SIG-M5 treated with dmso at 0.1 percent for 504 hours (cell line): ENCODE data around the gene CUZD1.

ENCODE experiments used
- DNase-seq: peaks from one replicate; lab custom pipeline; 2025; ENCODE audit not compliant: unreplicated experiment; lab: John Stamatoyannopoulos, UW

CUZD1 gene

DNA sequence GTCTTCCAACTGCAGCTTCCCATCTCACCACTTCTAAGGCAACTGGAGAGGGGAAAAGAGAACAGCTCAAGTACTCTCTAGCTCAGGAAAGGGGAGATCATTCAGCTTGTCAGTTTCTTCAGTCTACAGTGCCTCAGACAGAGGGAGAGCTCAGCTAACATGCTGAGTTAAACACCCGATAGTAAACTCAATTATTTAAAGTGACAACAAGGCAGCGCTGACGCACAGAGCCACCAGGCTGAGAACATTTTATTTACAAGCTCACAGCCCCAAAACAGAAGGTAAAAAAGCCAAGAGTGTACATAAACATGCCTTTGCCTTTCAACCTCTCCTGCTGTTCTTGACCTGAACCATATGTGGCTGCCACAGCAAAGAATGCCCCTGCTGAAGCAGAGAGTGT lies 10.1 kb upstream of the CUZD1 start:
- DNase-seq = no peak

DNA sequence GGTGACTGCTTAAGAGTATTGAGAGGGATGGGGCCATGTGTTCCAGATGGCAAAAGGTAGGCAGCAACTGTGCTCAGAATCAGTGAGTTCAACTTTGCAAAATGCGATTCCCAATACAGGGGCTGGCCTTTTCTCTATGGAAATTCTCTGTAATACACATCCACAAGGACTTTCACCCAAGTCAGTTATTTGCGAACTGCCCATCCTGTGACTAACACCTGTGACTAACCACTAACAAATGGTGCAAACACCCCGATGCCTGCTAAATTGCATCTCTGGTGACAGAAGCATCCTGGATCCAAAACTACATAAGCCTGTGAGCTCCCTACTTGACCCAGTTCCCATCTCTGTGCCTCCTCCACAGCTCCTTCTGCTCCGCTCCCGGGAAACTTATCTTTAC lies 9.0 kb upstream of the CUZD1 start:
- DNase-seq = no peak

DNA sequence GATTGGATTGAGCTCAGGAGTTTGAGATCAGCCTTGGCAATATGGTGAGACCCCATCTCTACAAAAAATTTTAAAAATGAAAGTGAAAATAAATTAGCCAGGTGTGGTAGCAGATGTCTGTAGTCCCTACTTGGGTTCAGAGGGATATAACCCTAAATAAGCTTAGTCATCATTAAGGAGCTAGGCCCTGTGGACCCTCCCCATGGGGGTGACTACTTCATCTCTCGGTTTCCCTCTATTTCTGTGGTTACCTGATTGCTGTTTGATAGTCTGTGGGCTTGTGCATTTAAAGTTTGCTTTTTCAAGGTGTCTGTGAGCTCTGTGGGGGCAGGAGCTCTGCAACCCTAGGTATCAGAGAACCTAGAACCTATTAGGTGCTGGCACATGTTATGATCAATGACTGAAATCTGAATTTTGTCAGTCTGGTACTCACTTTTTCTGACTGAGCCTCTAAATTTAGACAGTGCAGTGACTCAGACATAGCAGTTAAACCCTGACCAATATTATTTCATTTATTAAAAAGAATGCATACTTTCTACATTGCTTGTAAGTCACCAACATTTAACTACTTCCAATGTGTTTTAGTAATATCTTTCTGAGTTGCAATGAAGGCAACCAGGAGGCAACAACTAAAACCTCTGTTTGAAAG lies 8.1 kb upstream of the CUZD1 start:
- DNase-seq = no peak

- no peak for DNase-seq
These were observed 6.6 kb upstream of the CUZD1 start for GRCh38 chr10:122852261-122852660.

DNA sequence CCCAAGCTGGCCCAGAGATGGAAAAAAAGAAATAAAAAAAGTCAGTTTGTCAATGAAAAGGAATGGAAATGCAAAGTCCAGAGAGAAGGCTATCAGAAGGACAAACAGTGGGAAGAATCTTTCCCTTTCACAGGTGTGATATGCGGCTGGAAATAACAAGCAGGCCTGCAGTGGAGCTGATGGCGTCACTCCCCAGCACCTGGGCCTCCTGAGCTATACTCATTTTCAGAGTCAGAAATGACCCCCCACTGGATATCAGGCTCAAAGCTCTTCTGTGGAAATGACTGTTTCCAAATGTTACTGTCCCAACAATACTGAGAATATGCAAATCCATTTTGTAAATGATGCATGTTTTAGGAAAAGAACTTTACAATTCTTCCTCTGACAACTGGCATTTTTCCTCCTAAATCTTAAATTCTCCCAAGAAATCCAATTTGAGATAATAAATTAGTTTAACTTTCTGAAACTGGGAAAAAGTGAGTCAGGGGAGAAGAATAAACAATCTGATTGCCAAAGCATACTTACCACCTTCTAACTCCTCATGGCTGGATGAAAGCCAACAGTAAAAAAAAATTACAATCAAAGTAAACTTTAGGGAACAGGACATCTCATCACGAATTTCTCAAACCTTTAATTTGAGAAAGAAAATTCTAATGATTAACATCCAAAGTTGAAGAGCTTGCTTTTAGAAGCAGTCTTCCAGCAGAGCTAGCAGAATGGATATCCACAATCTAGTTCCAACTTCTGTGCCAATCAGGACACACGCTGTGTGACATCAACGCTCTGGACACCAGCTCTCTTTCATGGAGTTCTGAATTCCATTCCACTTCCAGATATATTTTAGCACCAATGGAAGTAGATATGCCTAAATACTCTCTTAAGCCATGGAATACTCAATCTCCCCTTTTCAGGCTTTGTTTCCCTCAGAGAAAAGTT lies 5.3 kb upstream of the CUZD1 start:
- no peak for DNase-seq

- no peak for DNase-seq
These were observed 4.4 kb upstream of the CUZD1 start for GRCh38 chr10:122849900-122850605.

DNA sequence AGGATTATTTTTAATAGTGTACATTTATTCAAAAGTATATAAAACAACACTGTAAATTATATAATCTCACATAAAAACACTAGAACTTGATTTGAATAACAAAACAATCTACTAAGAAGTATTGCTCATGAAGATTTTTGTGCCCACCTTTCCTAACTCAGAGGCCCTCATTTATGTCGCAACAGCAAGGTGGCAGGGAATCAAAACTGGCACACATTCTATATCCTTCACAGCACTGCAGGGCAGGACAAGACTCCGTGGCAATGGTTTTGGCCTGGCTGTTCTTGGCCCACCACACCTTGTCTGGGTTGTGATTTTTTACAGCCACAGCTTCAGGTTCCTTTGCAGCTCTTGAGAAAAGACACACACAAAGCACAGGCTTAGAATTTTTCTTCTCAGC lies 3.4 kb upstream of the CUZD1 start:
- DNase-seq = no peak

GRCh38 chr10:122847782-122848604 lies 2.3 kb upstream of the CUZD1 start:
- no peak for DNase-seq

- DNase-seq = no peak
These were observed 1.5 kb downstream of the CUZD1 start for GRCh38 chr10:122844146-122844545.

DNA sequence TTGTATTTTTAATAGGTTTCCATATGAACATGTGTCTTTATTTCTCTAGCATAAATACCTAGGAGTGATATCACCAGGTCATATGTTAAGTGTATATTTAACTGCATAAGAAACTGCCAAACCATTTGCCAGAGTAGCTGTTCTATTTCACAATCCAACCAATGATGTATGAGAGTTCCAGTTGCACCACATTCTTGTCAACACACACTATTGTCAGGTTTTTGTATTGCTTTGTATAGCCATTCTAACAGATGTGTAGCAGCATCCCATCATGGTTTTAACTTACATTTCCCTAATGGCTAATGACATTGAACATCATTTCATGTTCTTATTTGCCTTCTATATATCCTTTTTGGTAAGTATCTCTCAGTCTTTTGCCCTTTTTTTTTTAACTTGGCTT lies 4.1 kb downstream of the CUZD1 start:
- no peak for DNase-seq

- no peak for DNase-seq
These were observed 6.2 kb downstream of the CUZD1 start for GRCh38 chr10:122839505-122839904.

- DNase-seq = no peak
These were observed 6.8 kb downstream of the CUZD1 start for GRCh38 chr10:122838880-122839279.

DNA sequence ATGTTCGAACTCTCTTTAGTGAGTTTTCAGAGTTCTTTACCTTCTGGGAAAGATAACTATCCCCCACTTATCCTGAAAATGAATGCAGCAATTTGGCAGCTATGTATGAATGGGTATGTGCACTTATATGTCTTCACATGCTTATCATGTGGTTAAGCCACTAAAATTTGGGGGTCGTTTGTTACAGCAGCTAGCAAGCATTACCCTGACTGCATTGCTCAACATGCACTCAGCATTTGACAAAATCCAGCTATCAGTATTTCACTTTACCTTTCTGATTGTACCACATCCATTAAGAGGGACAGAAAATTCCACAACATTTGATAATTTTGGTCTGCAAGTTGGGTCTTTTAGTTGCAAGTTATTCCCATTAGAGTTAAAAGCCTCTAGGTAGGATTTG lies 9.7 kb downstream of the CUZD1 start:
- no peak for DNase-seq

- no peak for DNase-seq
These were observed 14.7 kb downstream of the CUZD1 start for GRCh38 chr10:122830965-122831353.

DNA sequence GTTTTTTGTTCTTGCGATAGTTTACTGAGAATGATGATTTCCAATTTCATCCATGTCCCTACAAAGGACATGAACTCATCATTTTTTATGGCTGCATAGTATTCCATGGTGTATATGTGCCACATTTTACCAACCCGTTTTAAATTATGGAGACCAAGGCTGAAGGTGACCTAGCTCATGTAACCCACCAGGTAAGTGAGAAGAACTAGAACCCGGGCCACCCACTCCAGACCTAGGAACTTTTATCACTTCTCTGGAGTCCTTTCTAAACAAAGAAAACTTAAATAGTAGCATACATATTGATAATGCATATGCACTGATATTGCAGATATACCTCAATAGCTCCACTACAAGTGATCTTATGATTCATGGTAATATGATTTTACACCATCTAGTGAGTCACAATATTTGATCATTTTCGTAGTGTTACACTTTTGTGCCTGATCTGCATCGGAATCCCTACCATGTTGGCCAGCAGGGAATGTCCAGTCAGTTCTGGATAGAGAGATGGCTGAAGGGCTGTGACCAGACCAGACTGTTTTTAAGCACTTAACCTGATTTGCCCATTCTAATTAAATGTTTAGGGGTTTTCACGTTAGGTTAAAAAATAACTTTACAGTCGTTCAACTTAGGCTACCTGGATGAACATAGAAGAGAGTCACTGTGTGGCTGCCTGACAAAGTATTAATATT lies 15.2 kb downstream of the CUZD1 start:
- DNase-seq = no peak

DNA sequence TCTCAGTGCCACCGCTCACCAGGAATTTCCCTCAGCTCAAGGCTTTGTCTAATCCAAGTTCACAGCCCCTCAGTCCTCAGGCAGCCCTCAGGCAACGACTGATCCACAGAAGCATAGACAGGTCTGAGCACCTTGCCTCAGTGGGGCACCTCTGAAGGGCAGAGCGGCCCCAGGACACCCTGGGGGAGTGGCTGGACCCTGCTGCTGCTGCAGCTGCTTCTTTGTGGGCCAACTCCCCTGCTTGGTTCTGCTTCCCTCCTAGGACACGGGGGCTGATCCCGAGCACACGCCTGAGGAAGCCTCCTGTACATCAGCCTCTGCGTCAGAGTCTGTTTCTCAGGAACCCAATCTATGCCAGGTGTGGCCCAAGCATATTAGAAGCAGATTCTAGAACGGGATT lies 16.2 kb downstream of the CUZD1 start:
- no peak for DNase-seq

- no peak for DNase-seq
These were observed 16.9 kb downstream of the CUZD1 start for GRCh38 chr10:122828716-122829255.

DNA sequence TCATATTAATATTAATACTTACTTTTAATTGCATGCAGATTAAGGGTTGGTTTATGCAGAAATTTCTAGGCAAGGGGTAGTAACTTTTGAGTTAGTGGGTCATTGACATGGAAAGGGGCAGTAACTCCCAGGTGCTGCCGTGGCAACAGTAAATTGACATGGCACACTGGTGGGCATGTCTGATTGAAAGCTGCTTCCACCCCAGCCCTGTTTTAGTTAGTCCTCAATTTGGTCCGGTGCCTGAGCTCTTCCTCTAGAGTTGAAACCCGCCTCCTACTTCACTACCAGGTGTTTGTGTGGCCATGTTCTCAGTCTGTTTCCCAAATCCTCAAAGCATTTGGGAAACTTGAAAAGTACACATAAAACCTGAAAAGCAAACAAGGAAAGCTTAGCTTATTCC lies 18.4 kb downstream of the CUZD1 start:
- no peak for DNase-seq

- no peak for DNase-seq
These were observed 22.5 kb downstream of the CUZD1 start for GRCh38 chr10:122822973-122823690.

GRCh38 chr10:122821808-122822207 lies 23.8 kb downstream of the CUZD1 start:
- DNase-seq = no peak
